ENCODE measurements around the gene BANP.
"Not testable (repeated sequence)": the region's sequence is repeated elsewhere in the genome, so short reads cannot be mapped to it uniquely, and the experiment has no call there.

The BANP gene

DNA sequence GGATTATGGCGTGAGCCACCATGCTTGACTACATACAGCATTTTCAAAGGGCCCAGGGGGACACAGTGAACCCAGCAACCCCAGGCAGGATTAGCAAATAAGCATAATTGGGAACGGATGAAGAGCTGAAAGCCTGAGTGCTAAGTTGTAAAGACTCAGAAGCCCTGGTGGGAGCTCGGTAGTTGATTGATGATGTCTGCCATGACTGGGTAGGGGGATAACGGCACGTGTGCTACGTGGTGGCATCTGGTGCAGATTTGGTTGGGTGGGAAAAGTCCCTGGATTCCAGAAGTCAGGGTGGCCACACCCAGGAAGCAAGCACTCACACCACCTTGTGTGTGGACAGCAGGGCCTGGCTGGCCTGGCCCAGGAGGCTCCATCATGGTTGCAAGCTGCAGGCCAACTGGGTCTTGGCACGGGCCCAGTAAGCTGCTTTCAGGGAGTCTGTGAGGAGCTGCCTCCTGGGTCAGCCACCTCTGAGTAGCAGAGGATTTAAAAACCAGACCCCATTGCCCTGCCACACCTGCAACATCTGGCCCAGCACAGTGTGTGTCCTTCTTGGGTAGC is 154.4 kb downstream of the BANP start:
- not testable (repeated sequence) for DNase-seq

GRCh38 chr16:88106566-88106965 is 155.3 kb downstream of the BANP start:
- not testable (repeated sequence) for DNase-seq

GRCh38 chr16:88108762-88109161 is 157.5 kb downstream of the BANP start:
- no peak for DNase-seq

DNA sequence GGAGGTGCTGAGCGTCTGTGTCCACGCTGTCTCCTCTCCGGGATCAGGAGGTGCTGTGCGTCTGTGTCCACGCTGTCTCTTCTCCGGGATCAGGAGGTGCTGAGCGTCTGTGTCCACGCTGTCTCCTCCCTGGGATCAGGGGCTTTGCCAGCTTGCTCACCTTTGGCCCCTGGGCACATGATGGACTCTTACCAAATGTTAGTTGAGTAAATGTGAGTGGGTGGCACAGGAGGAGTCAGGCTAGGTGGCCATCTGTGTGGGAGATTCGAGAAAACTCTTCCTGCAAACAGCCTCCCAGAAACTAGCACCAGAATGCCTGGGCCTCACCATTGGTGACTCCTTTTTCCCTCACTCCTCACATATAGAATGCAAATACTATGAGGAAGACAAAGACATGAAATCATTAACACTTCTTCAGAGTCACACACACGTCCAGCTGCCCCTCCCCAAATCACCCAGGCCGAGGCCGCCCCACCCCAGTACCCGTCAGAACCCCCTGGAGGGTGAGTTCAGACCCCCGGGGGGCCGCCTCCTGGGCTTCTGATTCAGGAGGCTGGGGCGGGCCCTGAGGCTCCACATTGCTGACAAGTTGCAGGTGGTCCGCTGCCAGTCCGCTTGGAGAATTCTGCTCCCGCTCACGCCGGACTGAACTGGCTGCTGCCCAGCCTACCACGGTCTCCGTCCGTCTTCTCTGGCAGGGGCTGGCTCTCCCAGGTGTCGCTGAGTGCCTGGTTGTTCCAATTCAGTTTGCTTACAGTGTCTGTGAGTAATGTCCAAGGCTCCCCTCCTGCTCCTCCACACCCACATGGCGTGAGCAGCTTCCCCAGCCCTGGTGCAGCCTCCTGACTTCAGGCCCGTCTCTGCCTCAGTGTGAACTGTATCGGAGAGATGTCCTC is 158.7 kb downstream of the BANP start:
- not testable (repeated sequence) for DNase-seq

DNA sequence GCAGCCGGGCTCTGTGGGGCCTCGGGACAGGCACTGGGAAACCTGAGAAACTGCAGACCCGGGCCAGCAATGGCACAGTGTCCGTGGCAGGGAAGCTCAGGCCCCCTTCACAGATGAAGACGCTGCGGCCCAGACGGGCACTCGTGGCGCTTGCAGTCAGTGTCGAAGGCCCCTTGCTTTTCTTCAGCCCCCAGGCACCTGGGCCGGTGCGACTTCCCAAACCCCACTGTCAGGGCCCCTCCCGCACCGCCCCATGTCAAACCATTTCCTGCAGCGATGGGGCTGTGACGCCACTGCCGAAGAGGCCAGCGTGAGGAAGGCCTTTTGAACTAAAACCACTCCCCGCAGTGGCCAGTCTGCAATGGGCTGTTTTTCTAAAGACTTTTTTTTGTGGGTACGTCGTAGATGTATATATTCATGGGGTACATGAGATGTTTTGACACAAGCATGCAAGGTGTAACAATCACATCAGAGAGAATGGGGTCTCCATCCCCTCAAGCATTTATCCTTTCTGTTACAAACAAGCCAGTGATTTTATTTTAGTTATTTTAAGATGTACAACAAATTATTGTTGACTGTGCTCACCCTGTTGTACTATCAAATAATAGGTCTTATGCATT is 159.8 kb downstream of the BANP start:
- DNase-seq: not testable (repeated sequence)

- not testable (repeated sequence) for DNase-seq
These were observed 160.7 kb downstream of the BANP start for GRCh38 chr16:88111976-88112375.

DNA sequence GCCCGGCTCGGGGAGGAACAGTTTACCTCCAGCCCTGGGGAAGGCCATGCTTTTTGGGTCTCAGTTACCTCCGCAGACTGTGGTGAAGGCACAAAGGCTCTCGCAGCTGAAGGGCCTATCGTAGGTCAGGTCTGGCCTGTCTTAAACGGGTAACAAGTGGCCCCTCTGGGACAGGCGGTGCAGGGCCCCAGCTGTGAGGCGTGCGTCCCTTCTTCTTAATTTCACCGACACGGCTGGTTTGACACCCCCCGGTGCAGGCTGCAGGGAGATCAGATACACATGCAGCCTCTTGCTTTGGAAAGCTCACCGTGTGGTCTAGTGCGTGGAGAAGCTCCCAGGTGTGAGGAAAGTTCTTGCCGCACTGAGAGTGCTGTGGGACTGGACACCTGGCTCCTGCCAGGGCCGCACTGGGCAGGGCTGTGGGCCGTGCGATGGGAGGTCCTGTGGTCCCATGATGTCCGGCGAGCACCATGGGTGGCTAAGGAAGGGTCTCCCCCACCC is 162.4 kb downstream of the BANP start:
- DNase-seq: no peak

- DNase-seq: not testable (repeated sequence)
These were observed 163.5 kb downstream of the BANP start for GRCh38 chr16:88114541-88115228.

DNA sequence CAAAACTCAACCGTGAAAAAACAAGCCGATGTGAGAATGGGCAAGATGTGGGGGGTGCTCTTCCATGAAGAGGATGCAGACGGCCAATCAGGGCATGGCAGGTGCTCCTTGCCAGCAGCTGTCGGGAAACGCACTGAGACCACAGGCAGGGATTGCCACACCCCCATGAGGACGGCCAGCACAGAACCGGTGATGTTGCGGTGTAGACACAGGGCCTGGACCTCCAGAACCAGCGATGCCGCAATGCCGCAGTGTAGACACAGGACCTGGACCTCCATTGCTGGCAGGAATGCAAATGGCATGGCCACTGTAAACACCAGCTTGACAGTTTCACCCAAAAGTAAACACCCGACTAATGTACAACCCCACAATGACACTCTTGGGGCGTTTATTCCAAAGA is 164.9 kb downstream of the BANP start:
- no peak for DNase-seq

- no peak for DNase-seq
These were observed 166.2 kb downstream of the BANP start for GRCh38 chr16:88117476-88117868.

- no peak for DNase-seq
These were observed 167.1 kb downstream of the BANP start for GRCh38 chr16:88118376-88118775.

GRCh38 chr16:88118852-88119741 is 167.9 kb downstream of the BANP start:
- not testable (repeated sequence) for DNase-seq

DNA sequence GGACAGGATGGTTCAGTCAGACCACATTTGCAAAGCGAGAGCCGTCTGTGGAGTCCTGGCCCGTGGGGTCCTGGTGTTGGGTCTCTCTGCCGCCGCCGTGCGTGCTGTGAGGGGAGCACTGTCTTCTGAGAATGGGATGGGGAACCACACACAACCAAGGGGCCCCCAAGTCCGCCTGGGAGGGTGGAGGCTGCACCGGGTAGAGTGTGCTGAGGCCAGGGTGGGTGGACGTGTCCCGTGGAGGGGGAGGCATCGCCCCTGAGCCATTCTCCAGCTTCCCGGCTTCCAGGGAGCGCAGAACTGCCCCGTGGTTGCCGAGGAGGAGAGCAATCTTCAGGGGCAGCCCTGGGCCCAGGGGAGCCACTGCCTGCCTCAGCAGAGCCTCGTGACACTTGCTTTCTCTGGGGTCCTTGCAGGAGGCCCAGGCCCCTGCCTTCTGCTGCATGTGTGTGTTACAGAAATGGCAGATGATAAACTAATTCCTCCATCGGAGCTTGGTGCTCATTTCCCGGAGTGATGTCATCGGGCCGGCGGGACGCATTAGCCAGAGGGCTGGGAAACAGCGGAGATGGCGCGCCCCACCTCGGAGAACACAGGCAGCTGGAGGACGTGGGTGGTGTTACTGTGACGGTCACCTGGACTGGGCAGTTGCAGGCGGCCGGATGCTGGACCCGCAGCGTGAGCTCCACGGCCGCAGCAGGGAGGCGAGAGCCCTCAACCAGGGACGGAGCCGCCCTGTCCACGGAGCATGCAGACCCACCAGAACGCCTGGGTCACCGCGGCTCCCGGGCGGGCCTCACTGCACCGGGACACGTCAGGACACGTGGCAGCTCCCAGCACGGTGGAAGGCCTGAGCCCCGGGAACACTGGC is 168.9 kb downstream of the BANP start:
- not testable (repeated sequence) for DNase-seq

DNA sequence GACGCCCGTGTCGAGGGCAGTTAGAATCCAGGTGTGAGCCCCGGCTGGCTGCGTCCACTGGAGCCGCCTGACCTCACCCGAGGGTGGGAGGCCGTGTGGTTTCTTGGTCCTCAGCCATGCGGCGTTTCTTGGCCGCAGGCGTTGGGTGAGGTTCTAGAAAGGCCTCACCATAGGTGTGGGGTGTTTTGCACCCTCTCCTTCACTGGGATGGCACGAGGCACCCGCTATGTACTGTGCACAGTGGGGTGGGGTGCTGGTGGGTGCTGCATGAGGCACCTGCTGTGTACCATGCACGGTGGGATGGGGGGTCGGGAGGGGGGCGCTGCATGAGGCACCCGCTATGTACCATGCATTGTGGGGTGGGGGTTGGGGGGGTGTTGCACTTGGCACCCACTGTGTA is 169.6 kb downstream of the BANP start:
- DNase-seq: no peak

GRCh38 chr16:88121391-88121790 is 170.2 kb downstream of the BANP start:
- DNase-seq: not testable (repeated sequence)

- DNase-seq: no peak
These were observed 170.8 kb downstream of the BANP start for GRCh38 chr16:88121886-88122580.
